OCI-LY7 (cell line): ENCODE results near the gene PAXIP1. TPM values are rescaled to one million over a fixed set of nuclear protein-coding genes. Genes with fewer than 3 reads are reported as not detected.

ENCODE experiments used
- BruUV-seq: library from RNA; stranded (reverse); fragments of 400-500 nt; replicated peaks from 2 replicates; lab custom pipeline; 2021; lab: Mats Ljungman, UMichigan
- CTCF ChIA-PET: fragments of 300-600 bp; sonication (Branson Sonifier 250); formaldehyde crosslinking; loops from one replicate; lab custom pipeline; 2022; ENCODE audit warnings: antibody characterized with exemption; ENCODE audit not compliant: unreplicated experiment; lab: Charles Lee
- POLR2A ChIA-PET: fragments of 300-600 bp; sonication (Branson Sonifier 250); formaldehyde crosslinking; loops from one replicate; lab custom pipeline; 2022; ENCODE audit warnings: antibody characterized with exemption; lab: Charles Lee
- DNase-seq: peaks from one replicate; pipeline ENCODE4 v3.0.0-alpha.2; 2015; ENCODE audit warnings: low spot score
- H2AFZ ChIP-seq: fragments of 200-600 bp; sonication (generic), shearing (Covaris generic); 2 replicates; pipeline ENCODE4 v1.6.1; 2014; ENCODE audit warnings: mild to moderate bottlenecking, antibody characterized with exemption, low read length, moderate library complexity
- H3K27ac ChIP-seq: fragments of 200-600 bp; sonication (generic); 2 replicates; pipeline ENCODE4 v1.5.1; 2014; ENCODE audit warnings: mixed run types, low read depth, mild to moderate bottlenecking, moderate library complexity, low read length, inconsistent platforms; ENCODE audit not compliant: poor library complexity, severe bottlenecking
- H3K36me3 ChIP-seq: fragments of 200-600 bp; sonication (generic); 2 replicates; pipeline ENCODE4 v1.6.1; 2014; ENCODE audit warnings: mild to moderate bottlenecking, antibody characterized with exemption, low read length, moderate library complexity, mixed read lengths; ENCODE audit not compliant: insufficient read depth
- H3K4me1 ChIP-seq: fragments of 200-600 bp; sonication (generic); 2 replicates; pipeline ENCODE4 v1.5.1; 2014; ENCODE audit warnings: mild to moderate bottlenecking, low read length; ENCODE audit not compliant: insufficient read depth, poor library complexity, severe bottlenecking
- H3K4me2 ChIP-seq: fragments of 200-600 bp; sonication (generic); 2 replicates; pipeline ENCODE4 v1.6.1; 2014; ENCODE audit warnings: mild to moderate bottlenecking, low read length
- H3K4me3 ChIP-seq: fragments of 200-600 bp; sonication (generic); 2 replicates; pipeline ENCODE4 v1.5.1; 2014; ENCODE audit warnings: mild to moderate bottlenecking, low read depth, low read length; ENCODE audit not compliant: poor library complexity, severe bottlenecking
- H3K79me2 ChIP-seq: fragments of 200-600 bp; sonication (generic); 2 replicates; pipeline ENCODE4 v1.6.1; 2016; ENCODE audit warnings: low read depth, mild to moderate bottlenecking, low read length, moderate library complexity, mixed read lengths; ENCODE audit not compliant: insufficient read depth
- H3K9me2 ChIP-seq: fragments of 200-600 bp; sonication (generic); 2 replicates; pipeline ENCODE4 v1.6.1; 2016; ENCODE audit warnings: mild to moderate bottlenecking, low read length, mixed read lengths; ENCODE audit not compliant: insufficient read depth
- H3K9me3 ChIP-seq: fragments of 200-600 bp; sonication (generic); 2 replicates; pipeline ENCODE4 v1.6.1; 2014; ENCODE audit warnings: mild to moderate bottlenecking, mixed run types, low read length, mixed read lengths
- H4K20me1 ChIP-seq: fragments of 200-600 bp; sonication (generic); 2 replicates; pipeline ENCODE4 v1.6.1; 2014; ENCODE audit warnings: mild to moderate bottlenecking, antibody characterized with exemption, low read length, moderate library complexity, mixed read lengths; ENCODE audit not compliant: insufficient read depth
- CTCF ChIP-seq: fragments of 200-600 bp; sonication (generic); conservative IDR thresholded peaks from 2 replicates; pipeline ENCODE4 v1.5.1; 2014; ENCODE audit warnings: mild to moderate bottlenecking, antibody characterized with exemption, low read length, moderate library complexity, mixed read lengths
- EZH2phosphoT487 ChIP-seq: fragments of 200-600 bp; sonication (generic); IDR thresholded peaks from 2 replicates; pipeline ENCODE4 v1.6.1; 2018; ENCODE audit warnings: low read depth, borderline replicate concordance, mild to moderate bottlenecking, mixed run types, antibody characterized with exemption, low read length, moderate library complexity, mixed read lengths
- intact Hi-C: fragments of 100-400 bp; cut with micrococcal nuclease; formaldehyde crosslinking; loops from one replicate; pipeline ENCODE4 v1.10.0; 2022; ENCODE audit not compliant: unreplicated experiment
- total RNA-seq, 2 experiments: library from RNA; depleted of rRNA in 1 of 2; stranded (reverse); fragments of >200 nt in 1 of 2; shearing (Covaris generic) in 1 of 2; gene quantifications; 2 replicates each; pipeline ENCODE4 v1.2.3, GENCODE V29; 2014 to 2022

PAXIP1 gene
- total RNA-seq, 2 experiments from 2014 or later: 27.4 to 33.0 TPM

DNA sequence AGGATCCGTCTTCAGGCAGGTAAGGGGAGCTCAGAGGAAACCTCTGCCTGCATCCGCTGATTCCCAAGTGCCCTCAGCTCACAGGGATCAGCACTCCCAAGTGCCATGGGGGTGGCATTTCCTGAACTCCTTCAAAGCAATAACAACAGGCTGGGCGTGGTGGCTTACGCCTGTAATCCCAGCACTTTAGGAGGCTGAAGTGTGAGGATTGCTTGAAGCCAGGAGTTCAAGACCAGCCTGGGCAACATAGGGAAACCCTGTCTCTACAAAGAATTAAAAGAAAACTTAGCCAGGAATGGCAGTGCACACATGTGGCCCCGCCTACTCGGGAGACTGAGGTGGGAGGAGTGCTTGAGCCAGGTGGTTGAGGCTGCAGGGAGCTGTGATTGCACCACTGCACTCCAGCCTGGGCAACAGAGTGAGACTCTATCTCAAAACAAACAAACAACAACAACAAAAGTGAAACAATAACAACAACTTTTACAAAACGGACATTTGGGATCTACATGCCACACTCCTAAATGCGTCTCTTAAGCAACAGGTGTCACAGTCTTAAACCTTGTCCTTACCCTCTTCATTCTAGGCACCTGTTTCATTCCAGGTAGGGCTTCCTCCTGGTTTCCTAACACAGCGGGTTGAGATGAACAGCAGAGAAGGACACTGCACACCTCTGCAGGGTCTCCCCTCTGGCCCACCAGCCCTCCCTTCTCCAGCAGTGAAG is 73.8 kb downstream of the PAXIP1 start:
- no TSS peak for BruUV-seq
- no peaks in the 10 kb centered on the region for H4K20me1 ChIP-seq
- POLR2A ChIA-PET: interaction anchor here (0.6 to 1.1 kb wide), 3 partner anchors 27 to 455 kb away, joined by 3 read pairs; no protein-coding TSS in a partner anchor
- peaks cover 12% of the 10 kb centered on the region for H3K9me3 ChIP-seq
- H3K4me1 ChIP-seq: peaks cover 10% of the 10 kb centered on the region
- CTCF ChIA-PET: no interaction called here
- peak overlapping the region; percentile 76 for H3K4me3 ChIP-seq
- H2AFZ ChIP-seq: peak overlapping the region; percentile 100
- peak overlapping the region; percentile 33 for H3K27ac ChIP-seq
- no peaks in the 10 kb centered on the region for H3K9me2 ChIP-seq
- no peak for DNase-seq
- H3K4me2 ChIP-seq: peak overlapping the region; percentile 98
- intact Hi-C loops: loop anchor here (2.0 to 5.0 kb wide), 3 partner anchors 92 to 368 kb away; partner anchors contain the start of gene INSIG1
- H3K79me2 ChIP-seq: no peaks in the 10 kb centered on the region
- no peak for TF ChIP-seq EZH2phosphoT487
- no peak for TF ChIP-seq CTCF
- H3K36me3 ChIP-seq: no peaks in the 10 kb centered on the region

DNA sequence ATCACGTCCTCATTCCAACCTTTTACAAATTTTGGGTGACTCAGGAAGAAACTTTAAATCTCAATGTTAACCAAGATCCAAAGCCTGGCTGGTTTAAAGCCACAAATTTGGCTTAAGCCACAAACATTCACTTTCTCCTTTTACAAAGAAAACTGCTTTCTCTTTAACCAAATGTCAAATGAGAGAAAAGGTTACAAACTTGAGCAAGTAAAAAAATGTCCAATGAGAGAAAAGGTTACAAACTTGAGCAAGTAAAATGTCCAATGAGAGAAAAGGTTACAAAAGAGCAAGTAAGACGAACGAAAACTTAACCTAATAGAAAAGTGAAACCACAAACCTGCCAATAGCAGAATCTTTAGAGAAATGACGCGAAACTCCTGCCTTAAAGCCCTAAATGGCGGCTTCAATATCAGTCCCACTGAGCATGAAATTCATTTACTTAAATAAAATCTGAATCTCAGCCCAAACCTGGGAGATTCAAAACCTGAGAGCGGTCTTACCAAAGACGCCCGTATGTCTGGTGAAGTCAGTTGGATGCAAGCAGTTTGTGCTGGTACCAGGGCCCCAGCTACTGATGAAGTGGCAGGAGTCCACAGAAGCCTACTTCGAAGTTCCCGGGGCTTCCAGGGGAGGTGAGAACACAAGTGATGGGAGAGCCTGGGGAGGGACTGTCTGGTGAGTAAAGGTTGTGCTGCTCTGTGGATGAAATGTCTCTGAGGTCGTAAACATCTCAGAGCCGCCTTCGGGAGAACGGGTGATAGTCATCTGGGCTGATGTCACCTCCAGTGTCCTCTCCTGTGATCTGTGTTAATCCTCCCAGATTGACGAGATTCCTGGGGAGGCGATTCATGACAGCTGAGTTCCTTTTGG is 74.6 kb downstream of the PAXIP1 start:
- DNase-seq: peak; percentile 90
- Histone ChIP-seq H2AFZ (peak overlapping the region; percentile 100), H3K9me3 (peaks cover 6% of the 10 kb centered on the region), H3K4me1 (peaks cover 10% of the 10 kb centered on the region), H3K4me2 (peak overlapping the region; percentile 98), H3K9me2 (no peaks in the 10 kb centered on the region), H4K20me1 (no peaks in the 10 kb centered on the region), H3K4me3 (peak overlapping the region; percentile 76), H3K36me3 (no peaks in the 10 kb centered on the region), H3K79me2 (no peaks in the 10 kb centered on the region), H3K27ac (peak overlapping the region; percentile 33)
- POLR2A ChIA-PET: interaction anchor here (0.6 to 1.5 kb wide), 8 partner anchors 13 to 456 kb away, joined by 3 to 7 read pairs (median 3); no protein-coding TSS in a partner anchor
- no peak for TF ChIP-seq EZH2phosphoT487
- TF ChIP-seq CTCF: no peak
- TSS peak; percentile 70 for BruUV-seq
- CTCF ChIA-PET: interaction anchor here (0.7 to 1.3 kb wide), 2 partner anchors 334 to 416 kb away, joined by 3 to 15 read pairs; no protein-coding TSS in a partner anchor
- intact Hi-C loops: loop anchor here (1.0 to 5.0 kb wide), 5 partner anchors 76 to 369 kb away; partner anchors contain the start of gene INSIG1
